HepG2 (cell line): ENCODE measurements around the gene RFXANK. TPM values are rescaled to one million over a fixed set of nuclear protein-coding genes. Genes with fewer than 3 reads are reported as not detected.

ENCODE experiments used
- ATAC-seq: fragments of 200-7000 bp; cut with Tn5 transposase; 3 replicates; pipeline ENCODE4 v1.9.1; 2020; ENCODE audit warnings: mild to moderate bottlenecking, moderate library complexity
- BruUV-seq: library from RNA; stranded (reverse); fragments of 400-500 nt; replicated peaks from 2 replicates; lab custom pipeline; 2021; lab: Mats Ljungman, UMichigan
- CTCF ChIA-PET: fragments of 300-600 bp; formaldehyde crosslinking; extraction: SDS; loops from one replicate; lab custom pipeline; 2021; ENCODE audit warnings: low total read pairs, inconsistent platforms, low intra/inter-chr PET ratio; lab: Yijun Ruan, JAX
- POLR2A ChIA-PET: fragments of 350-600 bp; sonication (Branson Sonifier 250); formaldehyde crosslinking; loops from one replicate; lab custom pipeline; 2020; ENCODE audit warnings: antibody characterized with exemption, inconsistent platforms; lab: Yijun Ruan, JAX
- DNase-seq: peaks from one replicate; pipeline ENCODE4 v3.0.0-alpha.2; 2015; ENCODE audit warnings: low spot score
- FAIRE-seq: peaks from 3 replicates; lab custom pipeline; 2011; peaks lifted over from hg19 to GRCh38; lab: Jason Lieb, UNC
- H2AFZ ChIP-seq: one replicate; pipeline ENCODE4 v1.6.1; 2011; ENCODE audit warnings: low read length, inconsistent platforms
- H3K27ac ChIP-seq: fragments of 300-600 bp; 3 replicates; pipeline ENCODE4 v1.8.0; 2011; ENCODE audit warnings: mixed run types, mild to moderate bottlenecking, mixed read lengths, low read length, inconsistent platforms; ENCODE audit not compliant: insufficient read depth; ENCODE audit errors: extremely low read length
- H3K27me3 ChIP-seq, 2 experiments: fragments of 200-600 bp in 1 of 2; 2 replicates in 1 of 2; 3 replicates in 1 of 2; pipeline versions ENCODE4 v1.6.0 to v1.8.0; 2011; ENCODE audit warnings: low read length in 2 of 2, mild to moderate bottlenecking in 2 of 2, moderate library complexity in 2 of 2, inconsistent platforms in 1 of 2; ENCODE audit not compliant: insufficient read depth in 2 of 2, control insufficient read depth in 1 of 2
- H3K36me3 ChIP-seq, 2 experiments: fragments of 200-600 bp in 1 of 2; replicated peaks in 1 of 2; 2 replicates in 1 of 2; 3 replicates in 1 of 2; pipeline versions ENCODE4 v1.5.1 to v1.8.0; 2011; ENCODE audit warnings: low read length in 2 of 2, inconsistent platforms in 1 of 2; ENCODE audit not compliant: insufficient read depth in 2 of 2, control insufficient read depth in 1 of 2
- H3K4me1 ChIP-seq: 2 replicates; pipeline ENCODE4 v1.5.1; 2012; ENCODE audit warnings: low read length, inconsistent platforms; ENCODE audit not compliant: insufficient read depth
- H3K4me2 ChIP-seq: 2 replicates; pipeline ENCODE4 v1.6.0; 2011; ENCODE audit warnings: low read depth, low read length, inconsistent platforms
- H3K4me3 ChIP-seq, 3 experiments: fragments of 200-600 bp in 1 of 3; sonication (generic), shearing (Covaris generic) in 1 of 3; replicated peaks in 1 of 3; 2 replicates each; pipeline ENCODE4 v1.5.1; 2011 to 2016; ENCODE audit warnings: low read length in 3 of 3, inconsistent platforms in 2 of 3, low read depth in 2 of 3, mild to moderate bottlenecking in 2 of 3, control low read depth in 1 of 3, mixed read lengths in 1 of 3; ENCODE audit not compliant: insufficient read depth in 1 of 3
- H3K79me2 ChIP-seq: one replicate; pipeline ENCODE4 v1.6.1; 2011; ENCODE audit warnings: low read length, inconsistent platforms; ENCODE audit not compliant: insufficient read depth
- H3K9ac ChIP-seq: 2 replicates; pipeline ENCODE4 v1.6.0; 2011; ENCODE audit warnings: mild to moderate bottlenecking, low read depth, low read length, inconsistent platforms; ENCODE audit not compliant: insufficient read depth
- H3K9me3 ChIP-seq: 2 replicates; pipeline ENCODE4 v1.5.1; 2012; ENCODE audit warnings: mild to moderate bottlenecking, low read length
- H4K20me1 ChIP-seq: 2 replicates; pipeline ENCODE4 v1.6.0; 2011; ENCODE audit warnings: inconsistent platforms, mild to moderate bottlenecking, low read length, moderate library complexity; ENCODE audit not compliant: insufficient read depth
- ATF4 ChIP-seq, 2 experiments: fragments of 450-650 bp in 1 of 2; sonication (generic) in 1 of 2; formaldehyde crosslinking; IDR thresholded peaks; 2 replicates each; pipeline versions ENCODE4 v1.5.0 to v1.8.0; 2020 to 2022; ENCODE audit warnings: mild to moderate bottlenecking in 1 of 2, missing genetic modification reagents in 1 of 2
- FOXM1 ChIP-seq: sonication (generic); formaldehyde crosslinking; IDR thresholded peaks from 2 replicates; pipeline ENCODE4 v1.5.0; 2020; ENCODE audit warnings: missing genetic modification reagents
- GMEB1 ChIP-seq: sonication (generic); formaldehyde crosslinking; IDR thresholded peaks from 2 replicates; pipeline ENCODE4 v1.5.1; 2020; ENCODE audit warnings: missing genetic modification reagents, mild to moderate bottlenecking, borderline replicate concordance
- JDP2 ChIP-seq: sonication (generic); formaldehyde crosslinking; IDR thresholded peaks from 2 replicates; pipeline ENCODE4 v1.8.1; 2022; ENCODE audit warnings: missing genetic modification reagents, borderline replicate concordance
- LRRFIP1 ChIP-seq: sonication (generic); formaldehyde crosslinking; conservative IDR thresholded peaks from 2 replicates; pipeline ENCODE4 v1.4.0; 2020; ENCODE audit warnings: missing genetic modification reagents
- MTA3 ChIP-seq: sonication (generic); formaldehyde crosslinking; IDR thresholded peaks from 2 replicates; pipeline ENCODE4 v1.4.0; 2020; ENCODE audit warnings: missing genetic modification reagents
- MXI1 ChIP-seq: IDR thresholded peaks from 3 replicates; pipeline ENCODE4 v1.6.1; 2012; ENCODE audit warnings: low read depth, low read length, inconsistent platforms, borderline replicate concordance
- SIN3A ChIP-seq: IDR thresholded peaks from 2 replicates; pipeline ENCODE4 v1.6.1; 2011; ENCODE audit warnings: low read depth, mild to moderate bottlenecking, control low read depth, low read length, borderline replicate concordance
- XBP1 ChIP-seq: sonication (generic); formaldehyde crosslinking; IDR thresholded peaks from 2 replicates; pipeline ENCODE4 v1.5.0; 2020; ENCODE audit warnings: missing genetic modification reagents
- ZBTB1 ChIP-seq: sonication (generic); formaldehyde crosslinking; IDR thresholded peaks from 2 replicates; pipeline ENCODE4 v1.4.0; 2020; ENCODE audit warnings: missing genetic modification reagents, borderline replicate concordance
- ZGPAT ChIP-seq: IDR thresholded peaks from 2 replicates; pipeline ENCODE4 v1.6.1; 2016; ENCODE audit warnings: mild to moderate bottlenecking
- ZNF101 ChIP-seq: sonication (generic); formaldehyde crosslinking; IDR thresholded peaks from 2 replicates; pipeline ENCODE4 v1.4.0; 2020; ENCODE audit warnings: mild to moderate bottlenecking, low read depth, missing genetic modification reagents, borderline replicate concordance
- ZNF121 ChIP-seq: sonication (generic); formaldehyde crosslinking; IDR thresholded peaks from 2 replicates; pipeline ENCODE4 v1.5.0; 2020; ENCODE audit warnings: mild to moderate bottlenecking, missing genetic modification reagents
- ZNF564 ChIP-seq: sonication (generic); formaldehyde crosslinking; IDR thresholded peaks from 2 replicates; pipeline ENCODE4 v1.8.1; 2023; ENCODE audit warnings: mild to moderate bottlenecking, missing genetic modification reagents
- ZNF768 ChIP-seq: sonication (generic); formaldehyde crosslinking; IDR thresholded peaks from 2 replicates; pipeline ENCODE4 v1.4.0; 2020; ENCODE audit warnings: missing genetic modification reagents
- WGBS: methylation state at CpG from one replicate; pipeline ENCODE4 v1.1.6; 2017; ENCODE audit warnings: low lambda C conversion rate; 5-methylcytosine and 5-hydroxymethylcytosine counted together
- in situ Hi-C: cut with HindIII; loops from 2 replicates; pipeline ENCODE4 v1.10.0; 2017; ENCODE audit warnings: low pct_unique_long_range_greater_than_20kb; ENCODE audit not compliant: extremely low pct_ligation_motif_present
- intact Hi-C: fragments of 100-400 bp; cut with micrococcal nuclease; formaldehyde crosslinking; loops from one replicate; pipeline ENCODE4 v1.10.0; 2022; ENCODE audit not compliant: unreplicated experiment
- polyA plus RNA-seq, 8 experiments: library from polyadenylated mRNA; depleted of rRNA in 3 of 8; stranded (reverse) in 7 of 8; unstranded in 1 of 8; fragments of >200 nt; fragmentation: Illumina TruSeq in 4 of 8; extraction: Trizol in 4 of 8; gene quantifications; 2 replicates each; pipeline versions ENCODE4 v1.2.1 to v1.2.3, GENCODE V29; 2011 to 2016; ENCODE audit warnings: low read depth in 4 of 8, missing spikeins in 1 of 8, mixed read lengths in 1 of 8; ENCODE audit not compliant: insufficient read depth in 1 of 8
- total RNA-seq, 5 experiments: library from RNA; depleted of rRNA; stranded (reverse); fragments of >200 nt; fragmentation: Illumina TruSeq; extraction: Trizol; gene quantifications; 2 replicates each; pipeline ENCODE4 v1.2.3, GENCODE V29; 2016; ENCODE audit warnings: low read depth in 1 of 5

The RFXANK gene
- total and polyA plus RNA-seq, 2 of the 13 experiments (the other 11 are each of a cell fraction or from before 2014, with no cell fraction given), result 49.9 to 80.7 TPM

- Histone ChIP-seq H4K20me1 (no peaks in the 10 kb centered on the region), H3K4me2 (no peak overlapping the region), H3K9ac (no peak overlapping the region), H2AFZ (no peak overlapping the region), H3K4me3 (no peak overlapping the region), H3K79me2 (peaks cover 11% of the 10 kb centered on the region), H3K4me1 (peaks cover 7% of the 10 kb centered on the region; the same call in 1 of the 2 replicates), H3K9me3 (no peaks in the 10 kb centered on the region), H3K36me3 (no peaks in the 10 kb centered on the region), H3K27me3 (peaks cover 5 to 15% of the 10 kb centered on the region in 2 experiments; a peak in 3 of 5 replicates), H3K27ac (no peak overlapping the region)
- 11% methylated on average over 5 of the region's 5 CpGs for WGBS
- intact Hi-C loops, result no loop called here
- DNase-seq (no peak), ATAC-seq (no peak), FAIRE-seq (no peak)
- TF ChIP-seq SIN3A, result no peak
- no peak for TF ChIP-seq ATF4 (CRISPR knock-in tag; IDR thresholded peaks at IDR 0.05)
- no peak for TF ChIP-seq FOXM1 (CRISPR knock-in tag)
- no peak for TF ChIP-seq ZBTB1 (CRISPR knock-in tag)
- TF ChIP-seq ZGPAT (CRISPR knock-in tag), result no peak
- no peak for TF ChIP-seq MXI1
- no peak for TF ChIP-seq MTA3 (CRISPR knock-in tag)
- no peak for TF ChIP-seq ZNF564 (CRISPR knock-in tag)
- TF ChIP-seq ZNF121 (CRISPR knock-in tag), result no peak
- TF ChIP-seq ZNF768, result no peak
- TF ChIP-seq ZNF101 (CRISPR knock-in tag), result no peak
- TF ChIP-seq LRRFIP1 (CRISPR knock-in tag), result no peak
- no peak for TF ChIP-seq GMEB1 (CRISPR knock-in tag)
- TF ChIP-seq JDP2 (CRISPR knock-in tag), result no peak
- no peak for TF ChIP-seq XBP1 (CRISPR knock-in tag)
- ChIA-PET POLR2A (no interaction called here), CTCF (no interaction called here)
- BruUV-seq, result no TSS peak
- in situ Hi-C loops, result no loop called here
Measured at GRCh38 chr19:19206938-19207337, 14.9 kb downstream of the RFXANK start.
